ENCODE data around the gene FAM83G.
A peak's percentile ranks its signal among the peaks of the same experiment; 100 is the strongest.

FAM83G gene

GRCh38 chr17:18954321-18954720 is 50.2 kb downstream of the FAM83G start:
- H3K9me3 ChIP-seq (ENCODE audit: control insufficient read depth, insufficient read depth, low read depth, low read length) = no peaks in the 10 kb centered on the region
- POLR2A ChIA-PET = interaction anchor here (0.6 kb wide), 1 partner anchor 32 kb away, joined by 5 read pairs; no protein-coding TSS in a partner anchor
- H3K36me3 ChIP-seq (ENCODE audit: control insufficient read depth in 2 of 2, insufficient read depth in 1 of 2, low read length in 2 of 2) = no peaks in the 10 kb centered on the region
- H3K27ac ChIP-seq (ENCODE audit: extremely low read depth, low read depth, low read length) = no peak overlapping the region
- H3K4me1 ChIP-seq (ENCODE audit: control insufficient read depth, insufficient read depth, low read length) = no peaks in the 10 kb centered on the region
- no peak overlapping the region for H3K4me3 ChIP-seq (ENCODE audit: low read depth, low read length)
- TF ChIP-seq ZBTB48 (tag by site-specific recombination; IDR thresholded peaks at IDR 0.05) (no peak), ZIC2 (tag by site-specific recombination; IDR thresholded peaks at IDR 0.05) (0 out of 2 replicates have a peak, but pooled peaks have one; percentile 12)
- CTCF ChIA-PET = interaction anchor here (1.0 to 1.1 kb wide), 2 partner anchors 68 to 328 kb away, joined by 3 to 6 read pairs; no protein-coding TSS in a partner anchor

- H3K36me3 ChIP-seq (ENCODE audit: control insufficient read depth in 2 of 2, insufficient read depth in 1 of 2, low read length in 2 of 2) = no peaks in the 10 kb centered on the region
- no peaks in the 10 kb centered on the region for H3K9me3 ChIP-seq (ENCODE audit: control insufficient read depth, insufficient read depth, low read depth, low read length)
- H3K4me3 ChIP-seq (ENCODE audit: low read depth, low read length) = no peak overlapping the region
- CTCF ChIA-PET = interaction anchor here (1.6 kb wide), 1 partner anchor 8 kb away, joined by 13 read pairs; no protein-coding TSS in a partner anchor
- POLR2A ChIA-PET = no interaction called here
- H3K4me1 ChIP-seq (ENCODE audit: control insufficient read depth, insufficient read depth, low read length) = no peaks in the 10 kb centered on the region
- no peak overlapping the region for H3K27ac ChIP-seq (ENCODE audit: extremely low read depth, low read depth, low read length)
- TF ChIP-seq SP2 (tag by site-specific recombination; IDR thresholded peaks at IDR 0.05) (no peak), KLF16 (tag by site-specific recombination; IDR thresholded peaks at IDR 0.05) (no peak), ZNF121 (tag by site-specific recombination; IDR thresholded peaks at IDR 0.05) (no peak), ZNF785 (tag by site-specific recombination; IDR thresholded peaks at IDR 0.05) (no peak), ZBTB26 (tag by site-specific recombination; optimal IDR thresholded peaks at IDR 0.05) (no peak), ZNF391 (tag by site-specific recombination; IDR thresholded peaks at IDR 0.05; ENCODE audit: borderline replicate concordance, low read depth) (no peak), ZNF514 (tag by site-specific recombination; IDR thresholded peaks at IDR 0.05) (no peak), RBAK (tag by site-specific recombination; IDR thresholded peaks at IDR 0.05) (no peak), ZNF792 (tag by site-specific recombination; IDR thresholded peaks at IDR 0.05) (no peak), ZNF155 (tag by site-specific recombination; IDR thresholded peaks at IDR 0.05) (no peak), ZNF747 (tag by site-specific recombination; IDR thresholded peaks at IDR 0.05) (no peak), ZBTB44 (tag by site-specific recombination; IDR thresholded peaks at IDR 0.05) (no peak), TCF7L2 (IDR thresholded peaks at IDR 0.05; ENCODE audit: borderline replicate concordance, low read depth, low read length) (no peak)
Observed at GRCh38 chr17:18953231-18953728, 51.3 kb downstream of the FAM83G start.

GRCh38 chr17:18951941-18952842 is 52.4 kb downstream of the FAM83G start, which contains the start of gene SLC5A10:
TSS of gene SLC5A10 (plus strand) at chr17:18952165. CDS start at chr17:18952206, 41 bp downstream.
- Histone ChIP-seq H3K9me3 (ENCODE audit: control insufficient read depth, insufficient read depth, low read depth, low read length) (no peaks in the 10 kb centered on the region), H3K27ac (ENCODE audit: extremely low read depth, low read depth, low read length) (no peak within 1 kb of the TSS), H3K4me3 (ENCODE audit: low read depth, low read length) (no peak within 1 kb of the TSS), H3K36me3 (ENCODE audit: control insufficient read depth in 2 of 2, insufficient read depth in 1 of 2, low read length in 2 of 2) (no peaks in the 10 kb centered on the region), H3K4me1 (ENCODE audit: control insufficient read depth, insufficient read depth, low read length) (no peaks in the 10 kb centered on the region)
- TF ChIP-seq KLF9 (tag by site-specific recombination; IDR thresholded peaks at IDR 0.05; ENCODE audit: low read depth) = no peak
- TF ChIP-seq ZNF18 (tag by site-specific recombination; IDR thresholded peaks at IDR 0.05) = no peak
- CTCF ChIA-PET = interaction anchor here (1.6 kb wide), 1 partner anchor 9 kb away, joined by 13 read pairs; no protein-coding TSS in a partner anchor
- POLR2A ChIA-PET = no interaction called here
